H7 (cell line): ENCODE data around the gene SANBR. TPM values are rescaled to one million over a fixed set of nuclear protein-coding genes. Genes with fewer than 3 reads are reported as not detected.
"Not testable (repeated sequence)": the region's sequence is repeated elsewhere in the genome, so short reads cannot be mapped to it uniquely, and the experiment has no call there.

ENCODE experiments used
- DNase-seq: peaks from one replicate; pipeline ENCODE4 v3.0.0; 2012
- H3K27me3 ChIP-seq: 2 replicates; pipeline ENCODE4 v1.6.0; 2011; ENCODE audit warnings: mild to moderate bottlenecking, low read length; ENCODE audit not compliant: control insufficient read depth, insufficient read depth
- H3K36me3 ChIP-seq: replicated peaks from 2 replicates; pipeline ENCODE4 v1.5.1; 2011; ENCODE audit warnings: low read length; ENCODE audit not compliant: control insufficient read depth, insufficient read depth
- H3K4me3 ChIP-seq: 2 replicates; pipeline ENCODE4 v1.5.1; 2011; ENCODE audit warnings: low read depth, mild to moderate bottlenecking, control low read depth, low read length, moderate library complexity; ENCODE audit not compliant: insufficient read depth
- total RNA-seq: library from RNA; depleted of rRNA; stranded (reverse); fragments of >200 nt; shearing (Covaris generic); gene quantifications from 2 replicates; pipeline ENCODE4 v1.2.3, GENCODE V29; 2014; rRNA removed

Gene SANBR
- total RNA-seq = 7.3 and 7.5 TPM in 2 replicates

DNA sequence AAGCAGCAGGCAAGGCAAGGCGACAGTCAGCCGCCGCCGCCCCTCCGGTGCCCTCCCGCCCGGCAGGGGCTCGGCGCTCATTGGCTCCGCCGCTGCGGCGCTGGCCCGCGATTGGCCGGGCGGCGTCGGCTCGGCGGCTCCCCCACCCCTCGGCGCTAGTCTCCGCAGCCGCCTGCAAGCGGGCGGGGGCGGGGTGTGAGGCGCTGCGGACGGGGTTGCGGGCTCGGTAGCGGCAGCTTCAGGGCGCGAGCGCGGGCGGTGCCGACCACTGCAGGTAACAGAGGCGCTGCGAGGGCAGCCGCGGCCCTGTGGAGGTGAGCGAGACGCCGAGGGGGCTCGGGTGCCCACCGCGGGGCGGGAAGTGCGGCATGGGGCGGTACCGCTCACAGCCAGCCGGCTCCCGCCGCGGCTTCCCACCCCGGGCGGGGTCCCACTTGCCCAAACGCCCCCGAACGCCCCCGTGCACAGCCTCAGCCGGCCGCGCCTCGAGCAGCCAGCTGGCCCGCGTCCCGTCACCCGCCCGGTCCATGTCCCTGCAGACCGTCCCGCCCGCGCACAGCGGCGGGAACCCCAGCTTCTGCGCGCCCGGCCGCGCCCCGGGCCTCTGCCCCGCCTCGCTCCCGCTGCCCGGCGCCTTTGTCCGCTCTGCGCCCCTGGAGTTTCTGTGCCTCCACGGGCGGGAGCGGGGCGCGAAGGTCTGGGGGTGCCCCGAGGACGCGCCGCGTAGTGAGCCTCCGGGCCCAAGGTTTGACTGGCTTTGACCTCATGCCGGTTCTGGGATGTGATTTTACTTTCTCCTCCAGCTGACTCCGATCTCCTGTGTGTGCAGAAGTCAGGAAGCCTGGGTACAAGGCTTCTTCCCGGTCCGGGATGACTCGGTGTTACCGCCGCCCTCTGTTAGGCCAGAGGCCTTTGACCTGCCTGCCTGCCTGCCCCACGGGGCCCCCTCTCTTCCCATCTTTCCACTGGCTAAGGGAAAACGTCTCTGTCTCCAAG, at the start of gene SANBR:
Gene SANBR, plus strand, starts transcription at position 158 of the 996 bp plus-strand sequence. CDS start 4,480 bp downstream, outside the sequence.
- peaks cover 3% of the 10 kb centered on the region for H3K36me3 ChIP-seq

DNA sequence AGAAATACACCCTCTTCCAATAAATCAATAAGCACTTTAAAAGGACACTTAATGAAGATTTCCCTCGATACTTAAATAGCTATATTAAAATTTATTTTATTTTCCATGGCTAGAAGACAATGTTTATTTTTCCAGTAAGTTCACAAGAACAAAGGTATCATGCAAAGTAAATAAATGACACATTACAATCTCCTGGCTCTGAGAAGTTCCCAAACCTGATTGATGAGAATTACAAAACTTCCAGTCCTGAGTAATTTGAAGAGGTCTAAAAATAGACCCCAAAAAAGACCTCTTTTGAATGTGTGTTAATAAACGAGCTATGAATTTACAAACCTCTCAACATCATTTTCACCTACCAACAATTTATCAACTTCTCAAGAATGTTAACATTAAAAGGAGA, 49.7 kb upstream of the SANBR start:
- no peak overlapping the region for H3K4me3 ChIP-seq
- H3K36me3 ChIP-seq = no peaks in the 10 kb centered on the region
- no peak for DNase-seq
- no peaks in the 10 kb centered on the region for H3K27me3 ChIP-seq

More for the DNA sequence above, at the start of gene SANBR:
- Histone ChIP-seq H3K4me3 (peak within 1 kb of the TSS; percentile 92), H3K27me3 (no peaks in the 10 kb centered on the region)
- peak; percentile 97 for DNase-seq

DNA sequence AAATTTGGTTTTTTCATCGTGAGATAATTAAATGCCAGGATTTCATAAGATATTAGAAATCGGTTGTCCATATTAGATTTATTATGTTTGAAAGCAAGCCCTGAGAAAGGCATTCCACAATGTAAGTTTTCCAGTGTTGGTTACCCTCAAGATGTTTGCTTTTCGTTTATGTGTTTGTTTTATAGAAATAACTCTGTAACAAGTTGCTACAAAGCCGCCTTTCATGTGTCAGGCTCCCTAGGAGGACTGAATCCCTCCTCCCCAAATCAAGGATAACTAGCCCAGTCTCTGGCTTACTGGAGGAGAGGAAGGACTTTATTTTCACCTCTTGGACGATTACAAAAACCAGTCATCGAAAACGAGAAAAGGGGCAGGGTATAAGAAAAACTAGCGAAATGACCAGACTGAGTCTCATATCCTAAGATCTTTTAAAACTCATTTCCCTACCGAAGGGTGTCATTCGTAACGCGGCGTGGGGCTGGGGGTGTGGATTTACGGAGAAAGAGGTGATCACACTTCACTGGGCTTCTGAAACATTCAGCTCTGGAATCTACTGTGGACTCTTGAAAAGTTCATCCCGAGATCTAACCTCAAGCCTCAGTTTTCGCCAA, 49.2 kb upstream of the SANBR start:
- peak overlapping the region; percentile 60 for H3K4me3 ChIP-seq
- DNase-seq = peak; percentile 13
- 0 out of 2 replicates have a peak, but pooled peaks cover 1% of the 10 kb centered on the region for H3K36me3 ChIP-seq
- no peaks in the 10 kb centered on the region for H3K27me3 ChIP-seq

DNA sequence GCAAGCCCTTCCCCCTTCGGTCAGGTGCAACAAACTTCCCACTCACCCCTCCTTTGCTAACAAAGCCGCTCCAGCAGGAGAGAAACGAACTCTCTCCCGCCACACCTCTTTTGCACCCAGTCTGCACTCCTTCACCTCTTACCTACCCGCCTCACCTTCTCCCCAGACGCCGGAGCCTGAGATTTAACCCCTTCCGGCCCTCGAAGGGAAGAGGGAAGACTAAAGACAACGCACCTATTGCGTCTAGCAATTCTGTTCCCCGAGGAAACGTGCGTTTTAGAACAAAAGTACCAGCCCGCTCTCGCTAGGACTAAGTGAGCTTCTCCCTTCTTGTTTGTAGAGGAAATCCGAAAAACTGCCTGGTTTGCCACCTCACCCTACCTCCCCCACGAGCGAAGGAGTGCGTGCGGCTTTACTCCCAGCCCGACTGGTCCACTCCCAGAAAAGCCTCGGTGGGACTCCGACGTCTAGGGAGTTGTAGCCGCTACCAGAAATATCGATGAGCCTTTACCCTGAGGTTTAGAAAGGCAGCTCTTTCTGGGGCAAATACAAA, 48.6 kb upstream of the SANBR start:
- Histone ChIP-seq H3K4me3 (peak overlapping the region; percentile 60), H3K27me3 (no peaks in the 10 kb centered on the region), H3K36me3 (0 out of 2 replicates have a peak, but pooled peaks cover 1% of the 10 kb centered on the region)
- DNase-seq = peak; percentile 76

DNA sequence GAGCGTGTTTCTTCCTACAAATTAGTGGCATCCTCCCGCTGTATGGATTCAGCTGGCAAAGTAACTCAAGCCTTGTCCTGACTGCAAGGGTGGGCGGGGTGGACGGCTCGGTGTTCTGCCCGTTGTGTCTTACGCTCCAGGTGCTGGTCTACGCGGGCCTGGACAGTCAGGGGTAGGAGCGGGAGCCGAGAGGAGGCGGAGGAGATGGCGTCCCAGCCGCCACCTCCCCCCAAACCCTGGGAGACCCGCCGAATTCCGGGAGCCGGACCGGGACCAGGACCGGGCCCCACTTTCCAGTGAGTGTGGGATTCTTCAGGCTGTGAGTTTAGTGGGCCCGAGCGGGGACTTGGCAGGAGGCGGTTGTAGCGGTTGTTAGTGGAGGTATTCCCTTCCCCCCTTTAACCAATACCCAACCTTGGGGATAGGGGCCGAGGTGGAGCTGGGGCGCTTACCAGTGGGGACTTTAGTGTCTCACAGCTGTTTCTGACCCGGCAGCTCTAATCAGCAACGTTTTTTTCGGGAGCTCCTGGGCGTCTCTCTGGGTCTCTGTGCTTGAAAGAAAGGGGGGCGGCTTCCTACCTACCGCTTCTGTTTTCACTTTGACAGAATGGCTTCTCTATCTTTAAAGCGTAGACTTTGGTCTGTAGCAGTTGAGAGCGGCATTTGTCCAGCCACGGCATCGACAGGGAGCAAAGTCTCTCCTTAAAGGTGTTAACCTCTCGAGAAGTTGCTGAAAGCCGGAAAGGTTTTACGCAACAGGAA, 47.9 kb upstream of the SANBR start, which contains the start of the genes PEX13 and PUS10:
Gene PEX13, plus strand, starts transcription at position 165 of the 762 bp plus-strand sequence. Its CDS starts 40 bp downstream, at position 205.
Gene PUS10, minus strand, starts transcription at position 700 of the 762 bp plus-strand sequence. CDS start 6,365 bp downstream, outside the sequence.
- peak within 1 kb of the TSS; percentile 60 for H3K4me3 ChIP-seq
- DNase-seq = peak; percentile 82
- peaks cover 3% of the 10 kb centered on the region; the same call in 1 of the 2 replicates for H3K36me3 ChIP-seq
- no peaks in the 10 kb centered on the region for H3K27me3 ChIP-seq

DNA sequence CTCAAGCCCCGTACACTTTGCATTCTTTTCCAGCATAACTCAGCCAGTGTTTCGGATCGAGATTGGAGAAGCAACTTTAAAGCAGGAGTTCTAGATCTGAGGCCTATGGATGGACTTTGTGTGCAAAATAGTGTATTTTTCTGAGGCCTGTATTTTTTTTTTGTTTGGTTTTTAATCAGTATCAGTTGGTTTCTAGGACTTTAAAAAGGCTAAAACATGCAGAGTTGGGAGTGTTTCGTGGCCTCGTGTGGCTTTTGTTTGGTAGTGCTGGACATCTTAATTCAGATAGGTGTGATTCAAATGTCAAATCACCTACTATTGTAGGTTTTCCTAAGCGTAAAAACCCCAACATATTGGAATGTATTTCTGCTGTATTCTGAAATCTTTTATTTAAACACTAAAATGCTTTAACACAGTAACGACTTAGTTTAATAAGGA, 47.3 kb upstream of the SANBR start:
- peak overlapping the region; percentile 60 for H3K4me3 ChIP-seq
- no peak for DNase-seq
- peaks cover 3% of the 10 kb centered on the region; the same call in 1 of the 2 replicates for H3K36me3 ChIP-seq
- no peaks in the 10 kb centered on the region for H3K27me3 ChIP-seq

DNA sequence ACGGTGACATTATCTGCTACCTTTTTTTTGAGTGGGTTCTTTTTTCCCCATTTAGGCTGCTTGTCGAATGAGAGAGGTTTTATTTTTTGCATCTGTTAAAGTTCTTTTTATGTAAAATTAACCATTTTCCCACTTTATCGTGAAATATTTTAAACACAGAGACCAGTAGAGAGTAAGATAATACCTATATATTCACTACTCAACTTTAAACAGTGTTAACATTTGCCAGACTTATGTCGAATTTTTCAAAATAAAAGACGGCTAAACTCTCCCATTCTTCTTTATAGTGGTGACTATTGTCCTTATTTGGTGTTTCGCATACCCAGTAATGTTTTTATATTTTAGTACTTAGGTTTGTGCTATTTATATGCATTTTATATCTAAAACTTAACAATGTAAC, 46.9 kb upstream of the SANBR start:
- no peaks in the 10 kb centered on the region for H3K27me3 ChIP-seq
- DNase-seq = no peak
- peaks cover 3% of the 10 kb centered on the region; the same call in 1 of the 2 replicates for H3K36me3 ChIP-seq
- peak overlapping the region; percentile 60; the same call in 1 of the 2 replicates for H3K4me3 ChIP-seq

DNA sequence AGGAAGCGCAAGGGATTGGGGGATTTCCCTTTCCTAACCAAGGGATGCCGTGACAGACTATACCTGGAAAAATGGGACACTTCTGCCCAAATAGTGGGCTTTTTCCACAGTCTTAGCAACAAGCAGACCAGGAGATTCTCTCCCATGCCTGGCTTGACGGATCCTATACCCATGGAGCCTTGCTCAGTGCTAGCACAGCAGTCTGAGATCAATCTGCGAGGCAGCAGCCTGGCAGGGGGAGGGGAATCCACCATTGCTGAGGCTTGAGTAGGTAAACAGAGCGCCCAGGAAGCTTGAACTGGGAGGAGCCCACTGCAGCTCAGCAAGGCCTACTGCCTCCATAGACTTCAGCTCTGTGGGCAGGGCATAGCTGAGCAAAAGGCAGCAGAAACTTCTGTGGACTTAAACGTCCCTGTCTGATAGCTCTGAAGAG, 44.4 kb upstream of the SANBR start:
- no peak for DNase-seq
- Histone ChIP-seq H3K4me3 (no peak overlapping the region), H3K36me3 (peaks cover 3% of the 10 kb centered on the region; the same call in 1 of the 2 replicates), H3K27me3 (no peaks in the 10 kb centered on the region)

DNA sequence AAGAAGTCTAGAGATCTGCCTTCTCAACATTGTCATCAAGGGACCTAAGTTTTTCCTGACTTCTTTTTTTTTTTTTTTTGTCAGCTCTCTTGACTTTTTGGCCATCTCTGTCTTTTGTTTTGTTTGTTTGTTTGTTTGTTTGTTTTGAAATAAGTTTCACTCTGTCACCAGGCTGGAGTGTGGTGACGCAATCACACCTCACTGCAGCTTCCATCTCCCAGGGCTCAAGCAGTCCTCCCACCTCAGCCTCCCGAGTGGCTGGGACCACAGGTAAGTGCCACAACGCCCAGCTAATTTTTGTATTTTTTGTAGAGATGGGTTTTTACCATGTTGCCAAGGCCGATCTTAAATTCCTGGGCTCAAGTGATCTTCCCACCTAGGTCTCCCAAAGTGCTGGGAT, 42.0 kb upstream of the SANBR start:
- no peaks in the 10 kb centered on the region for H3K27me3 ChIP-seq
- no peak for DNase-seq
- peaks cover 3% of the 10 kb centered on the region; the same call in 1 of the 2 replicates for H3K36me3 ChIP-seq
- H3K4me3 ChIP-seq = no peak overlapping the region

DNA sequence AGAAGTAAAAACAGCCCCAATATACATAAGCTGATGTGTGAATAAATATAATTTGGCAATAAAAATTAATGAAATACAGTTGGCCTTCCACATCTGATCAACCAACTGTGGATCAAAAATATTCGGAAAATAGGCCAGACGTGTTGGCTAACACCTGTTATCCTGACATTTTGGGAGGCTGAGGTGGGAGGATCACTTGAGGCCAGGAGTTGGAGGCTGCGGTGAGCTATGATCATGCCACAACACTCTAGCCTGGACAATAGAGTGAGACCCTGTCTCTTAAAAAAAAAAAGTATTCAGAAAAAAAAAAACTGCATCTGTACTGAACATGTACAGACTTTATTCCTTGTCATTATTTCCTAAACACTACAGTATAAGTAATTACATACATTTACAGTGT, 36.1 kb upstream of the SANBR start:
- DNase-seq = no peak
- Histone ChIP-seq H3K27me3 (no peaks in the 10 kb centered on the region), H3K4me3 (no peak overlapping the region), H3K36me3 (peaks cover 6% of the 10 kb centered on the region)

DNA sequence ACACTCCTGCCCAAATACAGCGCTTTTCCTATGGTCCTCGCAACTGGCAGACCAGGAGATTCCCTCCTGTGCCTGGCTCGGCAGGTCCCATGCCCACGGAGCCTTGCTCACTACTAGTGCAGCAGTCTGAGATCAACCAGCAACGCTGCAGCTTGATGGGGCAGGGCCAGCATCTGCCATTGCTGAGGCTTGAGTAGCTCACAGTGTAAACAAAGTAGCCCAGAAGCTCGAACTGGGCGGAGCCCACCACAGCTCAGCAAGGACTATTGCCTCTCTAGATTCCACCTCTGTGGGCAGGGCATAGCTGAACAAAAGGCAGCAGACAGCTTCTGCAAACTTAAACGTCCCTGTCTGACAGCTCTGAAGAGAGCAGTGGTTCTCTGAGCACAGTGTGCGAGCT, 31.1 kb upstream of the SANBR start:
- not testable (repeated sequence) for H3K4me3 ChIP-seq, H3K27me3 ChIP-seq, DNase-seq, H3K36me3 ChIP-seq

DNA sequence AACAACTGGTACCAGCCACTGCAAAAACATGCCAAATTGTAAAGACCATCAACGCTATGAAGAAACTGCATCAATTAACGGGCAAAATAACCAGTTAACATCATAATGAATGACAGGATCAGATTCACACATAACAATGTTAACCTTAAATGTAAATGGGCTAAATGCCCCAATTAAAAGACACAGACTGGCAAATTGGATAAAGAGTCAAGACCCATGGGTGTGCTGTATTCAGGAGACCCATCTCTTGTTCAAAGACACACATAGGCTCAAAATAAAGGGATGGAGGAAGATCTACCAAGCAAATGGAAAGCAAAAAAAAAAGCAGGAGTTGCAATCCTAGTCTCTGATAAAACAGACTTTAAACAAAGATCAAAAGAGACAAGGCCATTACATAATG, 29.0 kb upstream of the SANBR start:
- H3K27me3 ChIP-seq, DNase-seq, H3K4me3 ChIP-seq, H3K36me3 ChIP-seq: not testable (repeated sequence)

DNA sequence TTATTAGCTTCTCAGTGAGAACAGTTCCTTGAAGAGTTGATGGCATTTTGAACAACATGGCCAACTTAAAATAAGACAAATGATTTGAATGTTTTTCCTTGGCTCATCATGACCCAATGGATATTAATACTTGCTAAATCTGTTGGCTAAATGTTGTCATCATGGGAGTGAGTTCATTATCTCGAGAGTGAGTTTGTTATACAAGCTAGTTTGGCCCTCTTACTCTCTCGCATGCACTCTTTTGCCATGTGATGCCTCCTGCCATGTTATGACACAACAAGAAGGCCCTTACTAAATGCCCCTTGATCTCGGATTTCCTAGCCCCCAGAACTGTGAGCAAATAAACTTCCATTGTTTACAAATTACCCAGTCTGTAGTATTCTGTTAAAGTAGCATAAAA, 22.9 kb upstream of the SANBR start:
- Histone ChIP-seq H3K36me3 (no peaks in the 10 kb centered on the region), H3K4me3 (no peak overlapping the region), H3K27me3 (no peaks in the 10 kb centered on the region)
- no peak for DNase-seq
